ENCODE data around the gene MEF2D. TPM values are rescaled to one million over a fixed set of nuclear protein-coding genes. Genes with fewer than 3 reads are reported as not detected.

The MEF2D gene
- total RNA-seq = 11.8 and 13.9 TPM in 2 replicates

GRCh38 chr1:156500543-156500792 lies at the start of gene MEF2D:
MEF2D (minus strand) TSS chr1:156500775; CDS start chr1:156483292, 17,483 bp downstream.

Other genes starting within 250 kb of the MEF2D start
- gene SMG5, start 217.9 kb downstream of the MEF2D start, total RNA-seq = 52.3 and 71.4 TPM in 2 replicates
- 2.0 and 2.6 TPM in 2 replicates for gene TMEM79, start 216.4 kb downstream of the MEF2D start, total RNA-seq
- 68.6 and 85.1 TPM in 2 replicates for gene GLMP, start 205.1 kb downstream of the MEF2D start, total RNA-seq
- 0.13 and 0.92 TPM in 2 replicates for gene VHLL, start 201.5 kb downstream of the MEF2D start, total RNA-seq
- gene CCT3, start 162.5 kb downstream of the MEF2D start, total RNA-seq = 271 and 277 TPM in 2 replicates
- gene TSACC, start 162.2 kb downstream of the MEF2D start, total RNA-seq = not detected in 2 replicates
- gene RHBG, start 131.6 kb downstream of the MEF2D start, total RNA-seq = not detected in 2 replicates
- gene IQGAP3, start 71.8 kb upstream of the MEF2D start, total RNA-seq = 6.0 and 16.6 TPM in 2 replicates
- not detected in 2 replicates for gene TTC24, start 78.9 kb upstream of the MEF2D start, total RNA-seq
- 49.4 and 59.5 TPM in 2 replicates for gene NAXE, start 91.0 kb upstream of the MEF2D start, total RNA-seq
- 8.7 and 18.0 TPM in 2 replicates for gene GPATCH4, start 100.7 kb upstream of the MEF2D start, total RNA-seq
- not detected in 2 replicates for gene HAPLN2, start 118.6 kb upstream of the MEF2D start, total RNA-seq
- not detected in 2 replicates for gene BCAN, start 141.3 kb upstream of the MEF2D start, total RNA-seq
- 43.7 and 57.4 TPM in 2 replicates for gene NES, start 176.6 kb upstream of the MEF2D start, total RNA-seq
- gene CRABP2, start 204.8 kb upstream of the MEF2D start, total RNA-seq = 13.8 and 24.8 TPM in 2 replicates
- 12.4 and 15.2 TPM in 2 replicates for gene METTL25B, start 227.7 kb upstream of the MEF2D start, total RNA-seq
- 8.9 and 10.9 TPM in 2 replicates for gene ISG20L2, start 228.0 kb upstream of the MEF2D start, total RNA-seq
- 35.4 and 54.9 TPM in 2 replicates for gene MRPL24, start 240.3 kb upstream of the MEF2D start, total RNA-seq